Kidney (tissue), 14 donors: ENCODE results near the gene SH2D6. TPM values are rescaled to one million over a fixed set of nuclear protein-coding genes. Genes with fewer than 3 reads are reported as not detected.
A peak's percentile ranks its signal among the peaks of the same experiment; 100 is the strongest.

Experiments used
- DNase-seq, 5 donors: peaks; one replicate each; pipeline ENCODE4 v3.0.0-alpha.2; 2013 to 2020
- FAIRE-seq: peaks from 2 replicates; lab custom pipeline; 2012; peaks lifted over from hg19 to GRCh38; lab: Jason Lieb, UNC
- H3K27ac ChIP-seq, 2 donors: one replicate each; pipeline ENCODE4 v1.7.0; 2013; ENCODE audit warnings: low read depth in 2 of 2, low read length in 2 of 2, inconsistent platforms in 1 of 2
- H3K27me3 ChIP-seq: one replicate; pipeline ENCODE4 v1.7.1; 2013; ENCODE audit warnings: low read length, inconsistent platforms; ENCODE audit not compliant: control insufficient read depth, insufficient read depth
- H3K36me3 ChIP-seq, 3 donors: one replicate each; pipeline versions ENCODE4 v1.7.0 to v1.7.1; 2013; ENCODE audit warnings: low read length in 3 of 3, control low read depth in 1 of 3, inconsistent platforms in 1 of 3; ENCODE audit not compliant: insufficient read depth in 3 of 3, control insufficient read depth in 2 of 3
- H3K4me1 ChIP-seq, 3 donors: one replicate each; pipeline versions ENCODE4 v1.7.0 to v1.7.1; 2013; ENCODE audit warnings: low read length in 3 of 3, inconsistent platforms in 1 of 3, low read depth in 1 of 3; ENCODE audit not compliant: control insufficient read depth in 2 of 3, insufficient read depth in 2 of 3
- H3K4me3 ChIP-seq, 3 donors: one replicate each; pipeline versions ENCODE4 v1.7.0 to v1.8.1; 2013; ENCODE audit warnings: low read length in 3 of 3, control low read depth in 1 of 3, inconsistent platforms in 1 of 3
- H3K9ac ChIP-seq, 3 donors: one replicate each; pipeline versions ENCODE4 v1.7.0 to v1.7.1; 2013; ENCODE audit warnings: low read length in 3 of 3, control low read depth in 1 of 3, inconsistent platforms in 1 of 3
- H3K9me3 ChIP-seq, 3 donors: one replicate each; pipeline versions ENCODE4 v1.7.0 to v1.7.1; 2013; ENCODE audit warnings: low read length in 3 of 3, control low read depth in 1 of 3, inconsistent platforms in 1 of 3; ENCODE audit not compliant: control insufficient read depth in 2 of 3, insufficient read depth in 1 of 3
- CTCF ChIP-seq: IDR thresholded peaks from 3 replicates; pipeline ENCODE4 v1.5.1; 2012; ENCODE audit warnings: mild to moderate bottlenecking, moderate library complexity, borderline replicate concordance; ENCODE audit not compliant: insufficient read depth; ENCODE audit errors: extremely low read depth
- intact Hi-C: fragments of 100-400 bp; cut with DNase I; formaldehyde crosslinking; loops from one replicate; pipeline ENCODE4 v1.11.1; 2022
- polyA plus RNA-seq: library from polyadenylated mRNA; stranded (reverse); fragments of 350-450 nt; fragmentation: Illumina TruSeq; extraction: RNeasy Lipid Tissue Mini Kit (QIAGEN cat#74804); gene quantifications from one replicate; pipeline ENCODE4 v1.2.3, GENCODE V29; 2014; ENCODE audit warnings: low read depth, low replicate concordance; ENCODE audit not compliant: insufficient read depth
- total RNA-seq: library from RNA; stranded (reverse); fragmentation: NEBNext Ultra II Directional; extraction: Animal tissue kit (Norgen Biotek cat#: 25700); gene quantifications from one replicate; pipeline ENCODE4 v1.2.1, GENCODE V29; 2021
- donor health status: control.
- donor health status: control.
- donor health status: control.
- donor health status: control.
- donor health status: control.
- donor health status: DM: yes; HTN: yes; CAD: no.
- donor health status: Normal renal cell carcinoma (clear cell type).

SH2D6 gene
- total and polyA plus RNA-seq, 2 donors from 2014 or later = 0.98 to 3.2 TPM

DNA sequence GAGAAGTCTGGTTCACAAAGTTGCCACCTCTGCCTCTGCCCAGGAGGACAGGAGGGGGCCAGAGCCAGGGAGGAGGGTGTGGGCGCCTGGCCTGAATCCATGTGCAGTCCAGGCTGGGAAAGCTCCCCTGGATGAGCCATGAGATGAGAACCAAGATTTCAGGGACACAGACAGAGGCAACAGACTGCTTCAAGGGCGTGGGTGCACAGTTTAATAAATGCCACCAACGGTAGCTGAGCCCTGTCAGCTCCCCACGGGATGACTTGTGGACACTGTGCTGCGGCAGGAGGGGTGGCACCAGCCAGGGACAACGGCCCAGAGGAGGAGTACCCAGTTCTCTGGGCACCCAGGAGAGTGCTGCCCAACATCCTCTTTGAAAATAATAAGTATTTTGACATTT lies 23.5 kb upstream of the SH2D6 start:
- intact Hi-C loops = no loop called here
- no peak overlapping the region for H3K4me3 ChIP-seq
- H3K9ac ChIP-seq = no peak overlapping the region
- no peaks in the 10 kb centered on the region for H3K27me3 ChIP-seq
- DNase-seq (no peak), FAIRE-seq (no peak)
- no peak overlapping the region for H3K27ac ChIP-seq
- H3K36me3 ChIP-seq = peaks cover 0 to 4% (median under 1%) of the 10 kb centered on the region in 3 donors
- peaks cover 0 to 20% (median 4%) of the 10 kb centered on the region in 3 donors for H3K4me1 ChIP-seq
- H3K9me3 ChIP-seq = no peaks in the 10 kb centered on the region
- no peak for TF ChIP-seq CTCF

- H3K27me3 ChIP-seq = no peaks in the 10 kb centered on the region
- DNase-seq (no peak), FAIRE-seq (no peak)
- peak overlapping the region in 1 of 3 donors; percentile 21 for H3K9ac ChIP-seq
- H3K4me3 ChIP-seq = peak overlapping the region in 1 of 3 donors; percentile 18
- H3K27ac ChIP-seq = peak overlapping the region; percentile 52 to 76
- TF ChIP-seq CTCF = no peak
- intact Hi-C loops = no loop called here
- no peaks in the 10 kb centered on the region for H3K9me3 ChIP-seq
- H3K36me3 ChIP-seq = peaks cover 0 to 4% (median 2%) of the 10 kb centered on the region in 3 donors
- peaks cover 0 to 20% (median 4%) of the 10 kb centered on the region in 3 donors for H3K4me1 ChIP-seq
Observed at GRCh38 chr2:85395912-85396475, 22.5 kb upstream of the SH2D6 start.

DNA sequence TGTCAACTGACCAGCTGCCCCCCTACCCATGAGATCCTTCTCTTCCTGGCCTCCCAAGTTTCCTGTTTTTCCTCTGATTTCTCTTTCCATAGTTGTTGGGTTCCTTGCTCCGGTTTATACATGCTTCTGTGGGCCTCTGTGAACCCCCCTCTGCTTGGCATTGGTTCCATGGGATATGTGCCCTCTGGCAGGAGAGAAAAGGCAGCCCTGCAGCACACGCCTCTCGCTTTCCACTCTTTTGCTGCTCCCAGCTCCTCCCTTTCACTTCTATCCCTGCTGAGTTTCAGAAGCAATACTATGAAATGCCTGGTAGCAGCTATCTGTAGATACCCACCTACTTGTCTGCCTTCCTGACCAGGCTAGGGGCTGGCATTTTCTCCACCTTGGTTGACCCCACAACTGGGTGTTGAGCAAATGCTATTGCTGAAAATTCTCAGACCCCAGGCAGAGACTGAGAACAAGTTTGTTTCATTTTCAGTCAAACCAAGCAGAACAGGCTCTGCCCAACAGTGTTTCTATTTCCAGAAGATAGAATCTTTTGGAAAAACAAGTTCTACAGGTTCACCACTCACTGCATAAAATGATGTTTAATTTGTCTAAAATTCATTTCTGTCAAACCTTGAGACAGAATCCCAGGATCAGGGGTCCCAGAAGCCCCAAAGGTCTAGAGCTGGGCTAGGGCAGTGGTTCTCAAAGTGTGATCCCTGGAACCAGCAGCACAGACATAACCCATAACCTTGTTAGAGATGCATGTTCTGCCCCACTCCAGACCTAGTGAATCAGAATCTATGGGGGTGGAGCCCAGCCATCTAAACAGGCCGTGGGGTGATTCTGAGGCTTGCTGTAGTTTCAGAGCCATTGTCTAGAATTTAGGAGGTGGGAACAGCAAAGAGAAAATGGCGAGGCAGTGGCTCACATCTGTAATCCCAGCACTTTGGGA lies 21.7 kb upstream of the SH2D6 start:
- intact Hi-C loops = no loop called here
- DNase-seq = peak in 3 of 5 donors; percentile 35 to 75 (median 73)
- TF ChIP-seq CTCF = no peak
- Histone ChIP-seq H3K4me1 (peaks cover 0 to 19% (median 4%) of the 10 kb centered on the region in 3 donors), H3K9ac (peak overlapping the region in 1 of 3 donors; percentile 21), H3K27me3 (no peaks in the 10 kb centered on the region), H3K36me3 (peaks cover 0 to 4% (median 0%) of the 10 kb centered on the region in 3 donors), H3K4me3 (peak overlapping the region in 1 of 3 donors; percentile 18), H3K9me3 (no peaks in the 10 kb centered on the region), H3K27ac (peak overlapping the region; percentile 52 to 76)
- no peak for FAIRE-seq
